ENCODE measurements around the gene ASB3. TPM values are rescaled to one million over a fixed set of nuclear protein-coding genes. Genes with fewer than 3 reads are reported as not detected.
"Not testable (repeated sequence)": the region's sequence is repeated elsewhere in the genome, so short reads cannot be mapped to it uniquely, and the experiment has no call there.

ASB3 gene
- polyA plus RNA-seq, 1 donor (not counting 4 experiments of a cell fraction or from before 2014, with no cell fraction given), result 16.6 TPM

GRCh38 chr2:53668624-53669026 lies 118.1 kb downstream of the ASB3 start:
- Histone ChIP-seq H3K27me3 (ENCODE audit: control insufficient read depth, extremely low read depth, insufficient read depth, low read length) (no peaks in the 10 kb centered on the region), H3K9me1 (ENCODE audit: control insufficient read depth, extremely low read depth, insufficient read depth, low read length) (no peaks in the 10 kb centered on the region), H3K4me2 (ENCODE audit: control insufficient read depth, extremely low read depth, insufficient read depth, low read depth, low read length) (no peak overlapping the region), H3K9me3 (ENCODE audit: control insufficient read depth, low read depth, low read length) (no peaks in the 10 kb centered on the region), H3K79me2 (ENCODE audit: control insufficient read depth, insufficient read depth, low read length) (no peaks in the 10 kb centered on the region), H3K4me1 (ENCODE audit: control insufficient read depth, extremely low read depth, insufficient read depth, low read length) (no peaks in the 10 kb centered on the region), H3K36me3 (ENCODE audit: control insufficient read depth in 2 of 2, extremely low read depth in 1 of 2, insufficient read depth in 2 of 2, low read length in 2 of 2) (no peaks in the 10 kb centered on the region), H3K4me3 (ENCODE audit: control insufficient read depth in 2 of 3, extremely low read depth in 1 of 3, insufficient read depth in 2 of 3, low read depth in 1 of 3, low read length in 3 of 3) (no peak overlapping the region), H4K20me1 (ENCODE audit: control insufficient read depth, extremely low read depth, insufficient read depth, low read length) (no peaks in the 10 kb centered on the region), H2AFZ (ENCODE audit: control insufficient read depth, low read length) (no peak overlapping the region), H3K9ac (ENCODE audit: control insufficient read depth, extremely low read depth, insufficient read depth, low read length) (no peak overlapping the region), H3K27ac (ENCODE audit: control insufficient read depth, insufficient read depth, low read length) (no peak overlapping the region)
- TF ChIP-seq CTCF (optimal IDR thresholded peaks at IDR 0.05 in 1 of 3, IDR thresholded peaks at IDR 0.05 in 1 of 3, conservative IDR thresholded peaks at IDR 0.05 in 1 of 3; ENCODE audit: extremely low read depth in 1 of 3, insufficient read depth in 2 of 3, low read length in 3 of 3) (no peak), EZH2 (IDR thresholded peaks at IDR 0.05; ENCODE audit: low read length) (no peak)
- no peak for FAIRE-seq
- DNase-seq (ENCODE audit: low read depth, low spot score), result no peak
- dilution Hi-C loops (cut with MboI; ENCODE audit: extremely low pct_ligation_motif_present, low sequenced_read_pairs), result no loop called here

GRCh38 chr2:53667130-53667529 lies 119.6 kb downstream of the ASB3 start:
- H4K20me1 ChIP-seq (ENCODE audit: control insufficient read depth, extremely low read depth, insufficient read depth, low read length); FAIRE-seq; H3K36me3 ChIP-seq (ENCODE audit: control insufficient read depth in 2 of 2, extremely low read depth in 1 of 2, insufficient read depth in 2 of 2, low read length in 2 of 2); dilution Hi-C loops (cut with MboI; ENCODE audit: extremely low pct_ligation_motif_present, low sequenced_read_pairs); H3K27me3 ChIP-seq (ENCODE audit: control insufficient read depth, extremely low read depth, insufficient read depth, low read length); H3K9me1 ChIP-seq (ENCODE audit: control insufficient read depth, extremely low read depth, insufficient read depth, low read length); H3K4me3 ChIP-seq (ENCODE audit: control insufficient read depth in 2 of 3, extremely low read depth in 1 of 3, insufficient read depth in 2 of 3, low read depth in 1 of 3, low read length in 3 of 3); H3K27ac ChIP-seq (ENCODE audit: control insufficient read depth, insufficient read depth, low read length); DNase-seq (ENCODE audit: low read depth, low spot score); H2AFZ ChIP-seq (ENCODE audit: control insufficient read depth, low read length); H3K79me2 ChIP-seq (ENCODE audit: control insufficient read depth, insufficient read depth, low read length); H3K4me1 ChIP-seq (ENCODE audit: control insufficient read depth, extremely low read depth, insufficient read depth, low read length); H3K9me3 ChIP-seq (ENCODE audit: control insufficient read depth, low read depth, low read length); H3K4me2 ChIP-seq (ENCODE audit: control insufficient read depth, extremely low read depth, insufficient read depth, low read depth, low read length); H3K9ac ChIP-seq (ENCODE audit: control insufficient read depth, extremely low read depth, insufficient read depth, low read length): not testable (repeated sequence)

- no peaks in the 10 kb centered on the region for H3K36me3 ChIP-seq (ENCODE audit: control insufficient read depth in 2 of 2, extremely low read depth in 1 of 2, insufficient read depth in 2 of 2, low read length in 2 of 2)
- no peaks in the 10 kb centered on the region for H3K79me2 ChIP-seq (ENCODE audit: control insufficient read depth, insufficient read depth, low read length)
- no peaks in the 10 kb centered on the region for H3K27me3 ChIP-seq (ENCODE audit: control insufficient read depth, extremely low read depth, insufficient read depth, low read length)
- no peak overlapping the region for H3K4me3 ChIP-seq (ENCODE audit: control insufficient read depth in 2 of 3, extremely low read depth in 1 of 3, insufficient read depth in 2 of 3, low read depth in 1 of 3, low read length in 3 of 3)
- peaks cover 2% of the 10 kb centered on the region for H3K9me1 ChIP-seq (ENCODE audit: control insufficient read depth, extremely low read depth, insufficient read depth, low read length)
- dilution Hi-C loops (cut with MboI; ENCODE audit: extremely low pct_ligation_motif_present, low sequenced_read_pairs), result no loop called here
- H3K27ac ChIP-seq (ENCODE audit: control insufficient read depth, insufficient read depth, low read length), result no peak overlapping the region
- no peak for DNase-seq (ENCODE audit: low read depth, low spot score)
- no peak overlapping the region for H3K4me2 ChIP-seq (ENCODE audit: control insufficient read depth, extremely low read depth, insufficient read depth, low read depth, low read length)
- TF ChIP-seq CTCF (optimal IDR thresholded peaks at IDR 0.05 in 1 of 3, IDR thresholded peaks at IDR 0.05 in 1 of 3, conservative IDR thresholded peaks at IDR 0.05 in 1 of 3; ENCODE audit: extremely low read depth in 1 of 3, insufficient read depth in 2 of 3, low read length in 3 of 3) (no peak), EZH2 (IDR thresholded peaks at IDR 0.05; ENCODE audit: low read length) (no peak)
- no peaks in the 10 kb centered on the region for H3K4me1 ChIP-seq (ENCODE audit: control insufficient read depth, extremely low read depth, insufficient read depth, low read length)
- no peak overlapping the region for H2AFZ ChIP-seq (ENCODE audit: control insufficient read depth, low read length)
- H3K9ac ChIP-seq (ENCODE audit: control insufficient read depth, extremely low read depth, insufficient read depth, low read length), result no peak overlapping the region
- H4K20me1 ChIP-seq (ENCODE audit: control insufficient read depth, extremely low read depth, insufficient read depth, low read length), result no peaks in the 10 kb centered on the region
- no peaks in the 10 kb centered on the region for H3K9me3 ChIP-seq (ENCODE audit: control insufficient read depth, low read depth, low read length)
- FAIRE-seq, result no peak
Observed at GRCh38 chr2:53660886-53661285, 125.9 kb downstream of the ASB3 start.

GRCh38 chr2:53658474-53658873 lies 128.3 kb downstream of the ASB3 start:
- H3K4me3 ChIP-seq (ENCODE audit: control insufficient read depth in 2 of 3, extremely low read depth in 1 of 3, insufficient read depth in 2 of 3, low read depth in 1 of 3, low read length in 3 of 3); H3K4me1 ChIP-seq (ENCODE audit: control insufficient read depth, extremely low read depth, insufficient read depth, low read length); H3K27ac ChIP-seq (ENCODE audit: control insufficient read depth, insufficient read depth, low read length); H3K4me2 ChIP-seq (ENCODE audit: control insufficient read depth, extremely low read depth, insufficient read depth, low read depth, low read length); FAIRE-seq; dilution Hi-C loops (cut with MboI; ENCODE audit: extremely low pct_ligation_motif_present, low sequenced_read_pairs); H3K36me3 ChIP-seq (ENCODE audit: control insufficient read depth in 2 of 2, extremely low read depth in 1 of 2, insufficient read depth in 2 of 2, low read length in 2 of 2); H3K27me3 ChIP-seq (ENCODE audit: control insufficient read depth, extremely low read depth, insufficient read depth, low read length); H4K20me1 ChIP-seq (ENCODE audit: control insufficient read depth, extremely low read depth, insufficient read depth, low read length); H3K9ac ChIP-seq (ENCODE audit: control insufficient read depth, extremely low read depth, insufficient read depth, low read length); H2AFZ ChIP-seq (ENCODE audit: control insufficient read depth, low read length); H3K9me3 ChIP-seq (ENCODE audit: control insufficient read depth, low read depth, low read length); H3K79me2 ChIP-seq (ENCODE audit: control insufficient read depth, insufficient read depth, low read length); H3K9me1 ChIP-seq (ENCODE audit: control insufficient read depth, extremely low read depth, insufficient read depth, low read length); DNase-seq (ENCODE audit: low read depth, low spot score): not testable (repeated sequence)

Measured in keratinocyte (primary cell).